ENCODE data around the gene GSE1. TPM values are rescaled to one million over a fixed set of nuclear protein-coding genes. Genes with fewer than 3 reads are reported as not detected.

The GSE1 gene
- total RNA-seq, 4 donors from 2014 or later: 23.4 to 65.5 (median 52.5) TPM

DNA sequence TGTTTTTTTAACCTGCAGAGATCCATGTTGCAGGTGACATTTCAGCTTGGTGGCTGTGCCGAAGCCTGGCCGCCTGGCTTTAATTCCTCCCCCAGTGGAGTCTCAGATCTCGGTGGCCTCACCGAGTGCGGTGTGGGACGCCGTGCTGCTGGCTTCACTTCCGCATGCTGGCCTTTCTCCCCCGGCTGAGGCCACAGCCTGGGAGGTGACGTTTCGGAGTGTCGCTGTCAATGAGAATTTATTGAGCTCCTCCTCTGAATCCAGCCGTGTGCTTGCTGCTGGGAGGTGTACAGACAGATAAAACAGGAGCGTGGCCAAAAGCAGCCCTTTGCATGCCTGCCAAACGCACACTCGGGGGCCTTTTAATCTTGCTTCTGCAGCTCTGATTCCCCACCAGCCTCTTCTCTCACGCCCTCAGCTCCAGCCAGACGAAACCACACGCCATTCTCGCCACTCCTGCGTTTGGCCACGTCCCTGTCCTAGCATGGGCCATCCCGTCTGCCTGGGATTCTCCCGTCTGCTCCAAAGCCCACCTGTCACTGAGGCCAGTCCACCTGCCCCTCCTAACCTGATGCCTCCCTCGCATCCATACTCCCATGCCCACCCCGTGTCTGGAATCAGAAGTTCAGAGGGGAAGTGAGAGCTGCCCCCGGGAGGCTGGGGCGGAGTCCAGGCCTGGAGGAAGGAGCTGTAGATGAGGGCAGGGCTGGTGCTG, 3.6 kb downstream of the GSE1 start:
- TF ChIP-seq POLR2AphosphoS5 (IDR thresholded peaks at IDR 0.05): no peak
- TF ChIP-seq, protein P1, sequence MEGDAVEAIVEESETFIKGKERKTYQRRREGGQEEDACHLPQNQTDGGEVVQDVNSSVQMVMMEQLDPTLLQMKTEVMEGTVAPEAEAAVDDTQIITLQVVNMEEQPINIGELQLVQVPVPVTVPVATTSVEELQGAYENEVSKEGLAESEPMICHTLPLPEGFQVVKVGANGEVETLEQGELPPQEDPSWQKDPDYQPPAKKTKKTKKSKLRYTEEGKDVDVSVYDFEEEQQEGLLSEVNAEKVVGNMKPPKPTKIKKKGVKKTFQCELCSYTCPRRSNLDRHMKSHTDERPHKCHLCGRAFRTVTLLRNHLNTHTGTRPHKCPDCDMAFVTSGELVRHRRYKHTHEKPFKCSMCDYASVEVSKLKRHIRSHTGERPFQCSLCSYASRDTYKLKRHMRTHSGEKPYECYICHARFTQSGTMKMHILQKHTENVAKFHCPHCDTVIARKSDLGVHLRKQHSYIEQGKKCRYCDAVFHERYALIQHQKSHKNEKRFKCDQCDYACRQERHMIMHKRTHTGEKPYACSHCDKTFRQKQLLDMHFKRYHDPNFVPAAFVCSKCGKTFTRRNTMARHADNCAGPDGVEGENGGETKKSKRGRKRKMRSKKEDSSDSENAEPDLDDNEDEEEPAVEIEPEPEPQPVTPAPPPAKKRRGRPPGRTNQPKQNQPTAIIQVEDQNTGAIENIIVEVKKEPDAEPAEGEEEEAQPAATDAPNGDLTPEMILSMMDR (IDR thresholded peaks at IDR 0.05): no peak
- no peak for TF ChIP-seq EP300 (IDR thresholded peaks at IDR 0.05)
- TF ChIP-seq POLR2A (IDR thresholded peaks at IDR 0.05): peak in 1 of 2 donors; percentile 0
- Histone ChIP-seq H3K9me3 (no peaks in the 10 kb centered on the region), H3K36me3 (no peaks in the 10 kb centered on the region), H3K27me3 (no peaks in the 10 kb centered on the region), H3K4me1 (peaks cover 0 to 55% (median 18%) of the 10 kb centered on the region in 3 donors), H3K27ac (peak overlapping the region in 3 of 4 donors; percentile 88 to 92 (median 92)), H3K4me3 (peak overlapping the region in 1 of 2 donors; percentile 9)
- no peak for ATAC-seq
- WGBS, 2 donors (ENCODE audit: low coverage in 1 of 2): 52 to 62% methylated on average over 7 to 12 of the region's 28 CpGs

DNA sequence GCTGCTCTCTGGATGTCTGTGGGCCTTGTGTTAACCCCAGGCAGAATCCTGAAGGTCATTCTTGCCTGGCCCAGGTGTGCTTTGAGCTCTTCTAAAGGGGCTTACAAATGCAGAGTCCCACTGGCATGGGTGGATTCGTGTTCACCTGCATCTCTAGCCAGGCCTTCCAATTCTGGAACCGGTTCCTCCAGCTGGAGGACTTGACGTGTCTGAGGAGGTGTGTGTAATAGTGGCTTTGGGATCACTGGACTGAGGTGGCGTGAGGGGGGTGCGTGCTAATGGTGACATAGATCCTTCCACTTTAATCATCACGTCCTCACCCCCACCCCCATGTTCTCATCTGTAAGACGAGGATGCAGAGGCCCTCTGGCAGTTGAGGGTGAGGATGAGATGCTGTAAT, 4.8 kb downstream of the GSE1 start:
- Histone ChIP-seq H3K36me3 (no peaks in the 10 kb centered on the region), H3K4me3 (no peak overlapping the region), H3K4me1 (peaks cover 0 to 43% (median 15%) of the 10 kb centered on the region in 3 donors), H3K9me3 (no peaks in the 10 kb centered on the region), H3K27me3 (no peaks in the 10 kb centered on the region), H3K27ac (no peak overlapping the region)
- no peak for ATAC-seq
- TF ChIP-seq, protein P1 (IDR thresholded peaks at IDR 0.05): no peak
- TF ChIP-seq POLR2AphosphoS5 (IDR thresholded peaks at IDR 0.05): no peak
- no peak for TF ChIP-seq EP300 (IDR thresholded peaks at IDR 0.05)
- TF ChIP-seq POLR2A (IDR thresholded peaks at IDR 0.05): no peak
- 80% methylated on average over 2 of the region's 7 CpGs; no CpG with 5 or more reads in 1 of the 2 donors for WGBS, 2 donors (ENCODE audit: low coverage in 1 of 2)

DNA sequence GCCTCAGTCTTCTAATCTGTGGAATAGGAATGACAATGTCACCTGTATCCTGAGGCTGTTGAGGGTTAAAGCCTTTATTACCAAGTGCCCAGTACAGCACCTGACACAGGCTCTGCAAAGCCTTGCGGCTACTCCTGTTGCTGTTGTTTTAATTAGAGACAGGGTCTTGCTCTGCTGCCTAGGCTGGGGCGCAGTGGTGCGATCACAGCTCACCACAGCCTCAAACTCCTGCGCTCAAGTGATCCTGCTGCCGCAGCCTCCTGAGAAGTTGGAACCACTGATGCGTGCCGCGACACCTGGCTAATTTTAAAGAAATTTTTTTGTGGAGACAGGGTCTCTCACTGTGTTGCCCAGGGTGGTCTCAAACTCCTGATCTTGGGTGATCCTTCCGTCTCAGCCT, 5.4 kb downstream of the GSE1 start:
- TF ChIP-seq, protein P1 (IDR thresholded peaks at IDR 0.05): no peak
- TF ChIP-seq EP300 (IDR thresholded peaks at IDR 0.05) (no peak), POLR2AphosphoS5 (IDR thresholded peaks at IDR 0.05) (no peak)
- 100% methylated on average over 1 to 8 of the region's 9 CpGs for WGBS, 2 donors (ENCODE audit: low coverage in 1 of 2)
- Histone ChIP-seq H3K27me3 (no peaks in the 10 kb centered on the region), H3K36me3 (no peaks in the 10 kb centered on the region), H3K27ac (no peak overlapping the region), H3K4me1 (peaks cover 0 to 38% (median 15%) of the 10 kb centered on the region in 3 donors), H3K4me3 (no peak overlapping the region), H3K9me3 (no peaks in the 10 kb centered on the region)
- no peak for ATAC-seq

DNA sequence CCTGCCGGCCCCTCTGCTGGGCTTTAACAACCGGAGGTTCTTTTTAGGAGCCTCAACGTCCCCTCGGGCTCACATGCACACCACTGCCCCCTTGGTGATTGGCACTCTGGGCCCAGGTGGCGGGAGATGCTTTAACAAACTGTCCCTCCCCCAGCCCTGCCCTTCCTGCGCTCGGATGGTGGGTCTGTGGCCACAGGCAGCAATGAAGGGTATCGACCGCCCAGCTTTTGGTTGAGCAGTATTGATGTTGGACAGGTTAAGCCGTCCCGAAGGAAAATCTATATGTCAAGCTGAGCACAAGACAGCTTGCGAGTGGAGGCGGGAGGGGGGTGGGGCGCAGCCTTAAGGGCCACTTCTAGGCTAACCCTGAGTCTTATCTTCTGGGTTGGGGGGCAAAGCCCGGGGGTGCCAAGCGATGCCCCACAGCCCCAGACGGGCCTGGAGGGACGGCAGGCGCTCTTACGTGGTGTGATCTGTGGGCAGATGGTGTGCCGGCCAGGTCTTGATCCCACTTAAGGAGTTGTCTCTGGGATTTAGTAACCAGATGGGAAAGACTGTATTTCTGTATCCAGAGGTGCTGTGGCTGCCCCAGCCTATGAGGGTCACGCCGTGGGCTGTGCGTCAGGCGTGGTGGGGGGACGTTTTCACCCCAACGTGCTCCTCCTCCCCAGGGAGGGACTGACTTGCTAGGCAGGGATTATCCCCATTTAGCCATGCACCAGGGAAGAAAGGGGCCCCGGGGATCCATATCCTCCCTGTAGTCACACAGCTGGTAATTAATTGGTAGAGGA, 6.2 kb downstream of the GSE1 start:
- Histone ChIP-seq H3K4me1 (peaks cover 0 to 30% (median 13%) of the 10 kb centered on the region in 3 donors), H3K36me3 (no peaks in the 10 kb centered on the region), H3K4me3 (no peak overlapping the region), H3K9me3 (no peaks in the 10 kb centered on the region), H3K27me3 (no peaks in the 10 kb centered on the region), H3K27ac (no peak overlapping the region)
- no peak for ATAC-seq
- TF ChIP-seq, protein P1 (IDR thresholded peaks at IDR 0.05): no peak
- TF ChIP-seq POLR2A (IDR thresholded peaks at IDR 0.05) (no peak), POLR2AphosphoS5 (IDR thresholded peaks at IDR 0.05) (no peak), EP300 (IDR thresholded peaks at IDR 0.05) (no peak)
- WGBS, 2 donors (ENCODE audit: low coverage in 1 of 2): 95% methylated on average over 8 of the region's 28 CpGs; no CpG with 5 or more reads in 1 of the 2 donors
